A204.1 (cell line): ENCODE results near the gene PODXL.
"Not testable (repeated sequence)": the region's sequence is repeated elsewhere in the genome, so short reads cannot be mapped to it uniquely, and the experiment has no call there.

ENCODE experiments used
- FAIRE-seq: peaks from 2 replicates; lab custom pipeline; 2012; peaks lifted over from hg19 to GRCh38; lab: Jason Lieb, UNC

PODXL gene

DNA sequence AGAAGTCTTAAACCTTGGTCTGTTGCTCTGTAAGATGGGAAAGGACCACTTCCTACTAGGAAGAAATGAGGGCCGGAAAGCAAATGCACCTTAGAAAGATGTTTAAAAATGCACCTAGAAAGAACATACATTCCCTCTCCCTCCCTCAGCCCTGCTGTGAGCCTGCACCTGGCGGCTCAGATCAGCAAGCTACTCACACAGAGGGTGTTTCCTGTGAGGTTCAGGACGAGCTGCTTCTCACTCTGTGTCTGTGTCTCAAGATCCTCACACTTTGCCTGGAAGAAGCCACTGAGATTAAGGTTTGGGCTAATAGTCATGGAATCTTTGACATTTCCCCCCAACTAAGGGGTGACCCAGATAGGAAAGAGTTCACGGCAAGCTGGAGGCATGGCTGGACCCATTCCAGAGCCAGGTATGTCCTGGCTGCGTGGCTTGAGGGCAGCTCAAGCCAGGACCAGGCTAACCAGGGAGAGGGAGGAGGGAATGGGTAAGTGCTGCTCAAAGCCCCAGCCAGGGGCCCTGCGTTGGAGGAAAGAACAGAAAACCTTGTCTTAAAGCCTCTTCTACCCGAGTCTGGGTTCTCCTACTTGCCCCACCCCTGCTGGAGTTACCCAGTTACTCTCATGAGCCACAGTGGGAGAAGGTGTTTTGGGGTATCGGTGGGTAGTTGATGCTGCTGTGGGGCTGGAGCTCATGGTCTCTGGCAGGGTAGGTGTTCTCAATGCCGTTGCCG lies 47.5 kb downstream of the PODXL start:
- FAIRE-seq, result no peak

DNA sequence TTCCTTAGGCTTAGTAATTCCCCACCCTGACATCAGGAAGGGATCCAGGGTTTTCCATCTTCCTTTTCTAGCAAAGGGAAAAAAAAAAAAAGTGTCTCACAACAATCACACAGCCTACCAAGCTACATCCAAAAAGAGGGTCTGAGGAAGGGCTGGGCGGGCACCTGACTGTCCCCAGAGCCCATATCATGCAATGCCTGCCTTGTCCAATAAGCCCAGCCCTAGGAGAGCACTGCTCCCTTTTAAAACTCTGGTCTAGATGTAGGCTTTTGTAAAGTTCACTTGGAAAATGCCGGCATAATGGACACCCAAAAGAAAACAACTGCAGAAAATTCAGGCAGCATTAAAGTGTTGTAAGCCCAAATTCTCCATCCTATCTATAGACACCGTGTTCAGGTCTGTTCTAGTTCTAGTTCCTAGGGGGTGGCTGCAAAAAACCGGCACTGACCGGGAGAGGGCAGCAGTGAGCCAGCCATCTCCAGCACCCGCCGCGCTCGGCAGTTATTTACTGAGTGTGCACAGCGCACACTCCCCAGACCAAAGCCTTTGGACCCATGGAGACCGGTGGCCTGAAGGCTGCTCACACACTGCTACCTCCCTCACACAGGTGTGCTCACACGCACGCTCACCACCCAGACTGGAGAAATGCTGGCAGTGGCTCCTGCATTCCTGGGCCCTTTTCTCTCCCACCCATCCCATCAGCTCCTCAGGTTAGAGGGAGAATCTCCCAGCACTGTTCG lies 48.7 kb downstream of the PODXL start:
- FAIRE-seq, result peak; percentile 21

DNA sequence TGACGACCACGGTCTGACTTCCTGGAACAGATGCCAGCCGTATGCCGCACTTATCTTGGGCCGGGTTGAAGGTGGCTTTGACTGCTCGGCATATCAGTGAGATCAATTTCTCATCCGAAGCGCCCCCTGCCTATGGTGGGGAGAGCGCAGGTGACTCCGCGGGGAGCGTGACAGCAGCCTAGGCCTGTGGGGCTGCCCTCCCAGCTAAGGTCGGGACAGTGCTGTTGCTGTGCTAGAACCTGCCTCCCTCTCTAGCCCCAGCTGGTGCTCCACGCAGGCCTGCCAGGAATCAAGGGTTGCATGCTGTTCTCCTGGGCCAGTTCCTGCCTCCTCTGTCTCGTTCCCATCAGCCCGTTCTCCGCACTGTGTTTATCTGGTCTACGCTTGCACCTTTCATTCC lies 49.8 kb downstream of the PODXL start:
- FAIRE-seq, result no peak

DNA sequence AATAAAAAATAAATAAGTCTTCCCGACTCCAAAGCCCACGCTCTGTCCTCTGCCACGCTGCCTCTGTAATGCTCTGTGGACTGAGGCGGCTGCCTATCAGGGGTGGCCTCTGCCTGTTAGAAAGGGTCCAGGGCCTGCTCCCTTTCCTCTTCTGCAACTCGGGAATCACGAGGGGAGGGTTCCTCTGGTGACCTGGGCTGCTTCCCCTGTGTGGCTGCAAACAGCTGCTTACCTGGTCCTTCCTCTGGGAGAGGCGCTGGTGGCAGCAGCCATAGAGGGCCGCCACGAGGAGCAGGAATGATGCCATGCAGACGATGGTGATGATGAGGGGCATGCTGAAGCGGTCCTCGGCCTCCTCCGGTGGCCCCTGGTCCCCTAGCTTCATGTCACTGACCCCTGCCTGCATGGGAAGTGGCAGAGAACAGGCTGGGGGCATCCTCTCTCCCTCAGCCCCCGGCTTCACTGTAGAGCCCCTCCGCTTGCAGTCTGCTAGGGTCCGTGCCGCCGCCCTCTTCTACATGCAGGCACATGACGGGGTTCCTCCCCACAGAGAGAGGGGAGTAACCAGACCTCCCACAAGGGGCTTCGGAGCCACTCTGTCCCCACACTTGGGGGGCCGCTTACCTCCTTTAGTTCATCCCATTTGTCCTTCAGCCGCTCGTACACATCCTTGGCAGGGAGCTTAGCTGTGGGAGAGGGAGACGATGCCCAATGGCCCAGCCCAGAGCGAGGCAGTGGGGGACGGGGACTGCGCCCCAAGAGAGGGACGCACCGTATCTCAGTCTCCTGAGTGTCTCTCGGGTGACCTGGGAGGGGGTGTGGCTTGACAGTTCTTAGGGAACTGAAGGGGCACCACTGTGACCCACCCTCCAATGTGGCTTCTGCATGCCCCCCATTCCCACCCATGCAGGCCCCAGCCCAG lies 50.5 kb downstream of the PODXL start:
- no peak for FAIRE-seq

DNA sequence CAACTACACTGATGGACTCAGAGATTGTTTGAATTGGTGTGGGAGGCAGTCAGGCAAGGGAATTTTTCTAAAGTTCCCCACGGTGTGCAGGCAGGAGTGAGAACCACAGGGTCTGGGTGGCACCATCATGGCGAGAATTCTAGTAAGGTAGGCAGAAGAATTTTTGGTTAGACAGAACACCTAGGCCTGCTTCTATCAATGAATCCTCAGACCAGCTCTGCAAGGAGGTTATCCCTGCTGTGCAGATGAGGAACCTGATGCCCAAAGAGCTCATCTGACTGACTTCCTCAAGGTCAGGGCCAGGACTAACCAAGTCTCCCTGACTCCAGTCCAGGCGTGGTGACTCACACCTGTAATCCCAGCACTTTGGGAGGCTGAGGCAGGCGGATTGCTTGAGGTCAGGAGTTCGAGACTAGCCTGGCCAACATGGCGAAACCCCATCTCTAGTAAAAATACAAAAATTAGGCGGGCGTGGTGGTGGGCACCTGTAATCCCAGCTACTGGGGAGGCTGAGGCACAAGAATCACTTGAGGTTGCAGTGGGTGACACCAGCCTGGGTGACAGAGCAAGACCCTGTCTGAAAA lies 51.3 kb downstream of the PODXL start:
- FAIRE-seq, result not testable (repeated sequence)

DNA sequence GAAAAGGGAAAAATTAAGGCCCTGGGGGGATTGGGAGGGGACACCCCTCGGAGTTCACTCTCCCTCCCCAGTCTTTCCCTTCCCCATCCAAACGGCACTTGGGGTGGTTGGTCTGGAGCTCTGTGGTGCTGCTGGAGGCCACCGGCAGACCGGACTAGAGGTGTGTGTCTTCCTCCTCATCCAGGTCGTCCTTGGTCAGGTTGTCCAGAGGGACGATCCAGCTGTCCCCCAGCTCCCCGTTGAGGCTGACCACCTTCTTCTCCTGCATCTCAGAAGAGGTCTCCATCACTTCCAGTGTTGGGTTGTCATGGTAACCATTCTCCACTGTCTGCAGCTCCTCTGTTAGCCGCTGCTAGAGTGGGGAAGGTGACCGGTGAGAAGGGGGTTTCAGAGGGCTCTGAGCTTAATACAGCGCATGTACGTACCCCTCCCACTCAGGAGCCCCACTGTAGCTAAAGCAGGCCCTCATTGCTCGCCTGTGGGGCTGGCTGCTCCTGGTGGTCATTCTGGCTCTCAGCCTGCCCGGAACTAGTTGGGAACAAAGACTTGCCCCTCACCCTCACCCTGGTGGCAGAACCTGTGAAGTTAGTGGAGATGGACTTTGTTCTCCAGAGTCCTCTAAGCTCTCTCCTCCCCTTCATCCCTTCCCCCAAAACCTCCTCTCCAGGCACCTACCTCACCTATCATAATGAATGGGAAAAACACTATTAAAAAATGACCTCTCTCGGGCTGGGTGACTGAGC lies 52.1 kb downstream of the PODXL start:
- FAIRE-seq, result no peak

DNA sequence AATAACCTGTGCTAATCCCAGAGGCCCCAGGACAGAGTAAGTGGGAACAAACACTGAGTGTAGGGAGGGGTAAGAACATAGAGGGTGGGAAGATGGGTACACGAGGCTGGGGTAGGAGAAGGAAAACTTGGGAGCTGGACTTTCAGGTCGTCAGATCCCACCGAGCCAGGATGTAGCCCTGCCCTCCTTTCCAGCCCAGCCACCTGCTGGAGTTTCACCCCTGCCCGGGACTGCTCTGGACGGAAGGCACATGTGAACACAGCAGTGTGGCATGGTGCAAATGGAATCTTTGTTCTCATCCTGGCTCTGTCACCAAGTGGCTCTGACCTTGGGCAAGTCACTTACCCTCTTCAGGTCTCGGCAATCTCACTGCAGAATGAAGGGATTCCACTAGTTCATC lies 52.8 kb downstream of the PODXL start:
- FAIRE-seq, result no peak

DNA sequence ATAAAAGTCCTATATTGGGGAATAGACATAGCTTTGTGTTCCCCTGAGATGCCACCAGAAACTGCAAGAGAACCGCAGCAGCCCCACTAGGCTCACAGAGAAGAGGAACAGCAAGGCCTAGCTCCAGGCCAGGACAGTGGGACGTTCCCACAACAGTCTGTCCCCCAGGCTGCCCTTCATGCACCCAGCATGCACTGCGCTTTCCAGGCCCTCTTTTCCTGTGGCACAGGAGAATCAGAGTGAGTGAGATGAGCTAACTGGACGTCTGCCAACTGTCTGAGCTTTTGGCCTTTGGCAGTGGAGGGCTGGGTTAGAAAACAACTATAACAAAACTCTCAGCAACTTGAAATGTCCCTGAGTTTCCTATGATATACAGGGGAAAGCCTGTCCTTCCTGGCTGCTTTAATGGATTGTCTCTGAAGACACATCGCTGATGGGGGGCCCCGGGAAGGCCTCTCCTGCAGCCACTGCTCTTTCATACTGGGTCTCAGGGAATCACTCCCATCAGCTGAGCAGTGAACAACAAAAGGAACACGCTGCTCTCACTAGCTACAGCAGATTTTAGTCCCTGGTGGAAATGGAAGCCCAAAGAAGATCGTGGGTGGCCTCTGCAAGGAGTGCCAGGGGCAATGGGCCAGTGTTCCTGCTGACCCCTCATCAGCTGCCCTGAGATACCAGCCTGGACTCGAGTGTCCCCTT lies 53.5 kb downstream of the PODXL start:
- FAIRE-seq, result no peak

DNA sequence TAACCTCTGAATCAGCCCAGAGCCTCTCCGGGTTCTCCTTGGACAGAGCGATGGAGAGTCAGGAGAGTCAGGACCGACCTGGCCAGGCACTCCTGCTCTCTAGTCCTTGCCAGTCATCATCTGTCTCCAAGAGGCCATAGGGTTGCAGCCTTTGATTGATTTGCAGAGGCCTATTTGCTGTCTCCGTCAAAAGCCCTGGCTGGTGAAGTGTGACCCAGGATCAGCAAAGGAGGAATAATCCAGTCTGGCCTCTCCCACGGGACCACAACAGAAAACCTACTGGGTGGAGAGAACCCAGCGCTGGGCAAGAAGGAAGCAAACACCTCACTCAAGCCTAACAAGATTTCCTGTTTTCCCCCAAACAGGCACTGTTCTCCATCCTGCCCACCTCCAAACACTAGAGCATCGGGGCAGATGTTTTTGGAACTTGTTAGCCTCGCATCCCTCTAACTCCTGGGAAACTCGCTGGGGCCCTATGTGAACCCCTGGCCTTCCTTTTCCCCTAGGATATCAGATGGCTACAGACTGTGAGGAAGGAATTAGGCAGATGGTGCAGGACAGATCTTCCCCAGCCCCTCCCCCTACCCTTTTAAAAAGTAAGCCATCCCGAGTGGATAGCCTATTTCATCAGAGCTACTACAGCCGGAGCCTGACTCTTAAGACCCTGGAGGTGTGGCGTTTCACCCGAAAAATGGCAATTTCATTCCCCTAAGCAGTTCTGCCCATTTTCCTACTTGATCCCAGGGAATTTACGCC lies 54.3 kb downstream of the PODXL start:
- FAIRE-seq, result no peak

DNA sequence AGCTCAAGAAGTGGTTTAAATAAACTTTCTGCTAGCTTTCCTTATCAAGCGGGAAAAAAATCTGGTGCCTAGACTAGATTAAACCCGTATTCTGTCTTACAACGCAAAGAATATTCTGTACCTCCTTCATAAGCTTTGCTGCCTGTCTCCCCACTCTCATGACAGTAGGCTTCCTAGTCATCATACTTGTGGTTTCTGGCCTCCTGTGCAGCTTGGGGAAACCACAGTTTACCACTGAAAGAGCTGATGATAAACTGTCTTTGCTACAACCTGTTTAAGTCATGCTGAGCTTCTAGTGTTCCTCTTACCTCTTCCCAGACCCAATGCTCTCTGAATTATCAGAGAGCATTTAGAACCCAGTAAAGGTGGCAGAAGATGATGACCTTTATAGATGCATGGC lies 55.0 kb downstream of the PODXL start:
- no peak for FAIRE-seq

DNA sequence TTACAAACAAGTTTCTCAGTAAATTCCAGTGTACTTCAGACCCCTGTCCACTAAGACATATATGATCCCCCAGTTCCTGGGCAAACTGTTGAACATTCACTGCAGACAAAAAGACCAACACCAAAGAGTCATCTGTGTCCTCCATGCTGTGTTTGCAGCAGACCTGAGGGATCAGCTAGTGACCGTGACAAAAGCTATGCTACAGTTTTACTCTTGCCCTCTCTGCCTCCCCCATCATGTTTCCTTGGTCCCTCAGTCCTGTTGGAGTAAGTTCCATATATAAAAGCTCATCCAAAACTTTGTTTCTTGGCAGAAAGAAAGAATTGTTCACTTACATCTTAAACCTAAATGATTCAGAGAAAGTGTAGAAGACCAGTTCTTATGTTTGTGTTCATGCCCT lies 56.1 kb downstream of the PODXL start:
- FAIRE-seq, result no peak

DNA sequence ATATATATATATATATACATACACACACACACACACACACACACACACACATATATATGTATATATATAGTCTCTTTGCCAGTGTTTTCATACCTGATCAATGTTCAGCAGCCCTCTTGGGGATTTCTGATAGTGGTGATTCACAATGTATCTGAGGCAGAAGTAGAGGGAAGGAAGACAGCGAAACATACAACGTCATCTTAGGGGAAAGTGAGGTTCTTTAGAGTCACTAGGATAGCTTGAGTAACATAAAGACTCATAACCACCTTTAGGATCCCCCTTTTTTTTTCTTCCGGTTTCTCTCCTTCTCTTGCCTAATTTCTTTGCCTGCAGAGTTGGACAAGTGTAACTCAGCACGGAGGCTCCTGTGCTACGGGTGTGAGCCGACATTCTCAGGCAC lies 56.6 kb downstream of the PODXL start:
- no peak for FAIRE-seq

DNA sequence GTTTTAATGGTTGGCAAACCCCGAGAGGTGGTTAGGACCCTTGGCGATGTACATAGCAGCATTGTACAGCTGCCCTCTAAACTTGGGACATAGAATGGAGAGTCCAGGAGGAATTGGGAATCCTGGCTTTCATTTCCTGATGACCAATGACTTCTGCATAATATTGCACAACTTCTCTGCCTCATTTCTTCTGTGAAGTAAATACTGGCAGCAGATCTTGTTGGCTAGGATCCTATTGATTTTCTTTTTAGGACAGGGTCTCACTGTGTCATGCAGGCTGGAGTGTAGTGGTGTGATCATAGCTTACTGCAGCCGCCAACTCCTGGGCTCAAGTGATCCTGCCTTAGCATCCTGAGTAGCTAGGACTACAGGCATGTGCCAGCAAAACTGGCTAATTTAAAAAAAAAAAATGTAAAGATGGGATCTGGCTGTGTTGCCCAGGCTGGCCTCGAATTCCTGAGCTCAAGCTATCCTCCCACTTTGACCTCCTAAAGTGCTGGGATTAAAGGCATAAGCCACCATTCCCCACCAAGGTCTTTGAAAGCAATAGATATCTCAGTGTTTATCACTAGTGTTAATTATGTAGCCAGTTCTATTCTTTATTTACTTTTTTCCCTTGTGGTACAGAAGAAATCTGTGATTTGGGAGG lies 58.1 kb downstream of the PODXL start:
- FAIRE-seq, result no peak

DNA sequence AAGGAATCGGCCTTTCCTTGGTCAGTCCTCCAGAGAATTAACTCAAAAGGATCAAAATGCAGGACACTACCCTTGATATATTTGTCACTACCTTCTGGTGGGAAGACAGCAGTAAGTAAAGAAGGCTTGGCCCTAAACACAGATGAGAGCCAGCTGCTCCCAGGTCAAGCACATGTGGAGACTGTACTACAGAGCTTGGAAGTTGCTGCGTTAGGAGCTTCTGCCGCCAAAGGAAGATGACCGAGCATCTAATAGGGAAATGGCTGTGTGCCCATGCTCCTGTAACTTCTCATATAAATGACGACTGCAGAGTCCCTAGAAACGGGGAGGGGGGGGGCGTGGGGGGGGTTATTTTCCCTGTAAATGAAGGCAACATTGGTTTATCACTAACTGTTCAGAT lies 59.0 kb downstream of the PODXL start:
- FAIRE-seq, result no peak

DNA sequence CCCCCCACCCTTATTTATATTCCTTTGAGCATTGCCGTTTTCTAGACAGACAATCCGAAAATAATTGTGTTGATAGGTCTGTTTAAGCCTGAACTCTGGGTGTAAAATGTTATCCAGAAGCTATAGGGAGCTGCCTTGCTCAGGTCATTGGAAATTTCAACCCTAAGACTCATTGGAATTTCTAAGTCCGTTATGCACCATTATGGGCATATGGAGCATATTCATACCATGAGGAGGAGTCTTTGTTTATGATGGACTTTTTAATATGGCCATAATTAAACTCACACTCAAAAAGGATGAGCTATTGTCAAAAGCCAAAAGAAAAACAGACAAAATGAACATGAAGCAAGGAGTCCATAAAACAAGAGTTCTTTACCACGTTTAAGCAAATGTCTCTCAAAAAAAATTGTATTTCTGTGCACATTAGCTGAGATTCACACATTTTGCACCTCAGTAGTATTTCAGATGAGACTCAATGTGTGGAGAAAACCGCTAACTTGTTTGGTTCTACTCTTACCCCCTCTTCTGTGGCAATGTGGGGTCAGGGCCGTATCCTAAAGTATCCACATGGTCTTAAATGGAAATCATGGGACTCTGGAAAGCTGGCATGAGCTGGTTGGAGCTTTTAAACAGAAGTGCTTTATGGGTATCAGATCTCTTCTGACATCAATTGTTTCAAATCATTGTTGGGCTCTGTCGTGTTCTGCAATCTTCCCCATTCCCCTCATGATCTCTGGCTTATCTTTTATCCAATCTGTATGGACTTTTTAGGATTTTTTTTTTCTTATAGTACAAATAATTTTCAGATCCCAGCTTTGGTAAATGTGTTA lies 60.5 kb downstream of the PODXL start:
- FAIRE-seq, result no peak

DNA sequence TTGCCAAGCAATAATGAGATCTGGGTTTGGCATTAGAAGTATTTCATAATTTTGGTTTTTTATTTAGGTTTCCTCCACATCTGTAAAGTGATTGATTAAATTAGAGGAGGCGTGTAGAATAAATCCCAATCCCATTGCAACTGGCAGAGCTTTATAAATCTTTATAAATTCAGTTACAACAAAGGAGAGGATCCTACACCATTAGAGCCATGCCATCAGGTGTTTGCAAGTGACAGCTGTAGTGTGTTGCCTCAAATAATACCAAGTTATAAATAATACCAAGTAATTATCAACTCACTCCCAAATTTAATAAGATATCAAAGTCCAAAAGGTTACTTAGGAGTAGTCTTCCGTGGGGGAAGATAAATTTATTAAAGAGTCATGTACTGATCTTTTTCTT lies 62.2 kb downstream of the PODXL start:
- FAIRE-seq, result no peak

DNA sequence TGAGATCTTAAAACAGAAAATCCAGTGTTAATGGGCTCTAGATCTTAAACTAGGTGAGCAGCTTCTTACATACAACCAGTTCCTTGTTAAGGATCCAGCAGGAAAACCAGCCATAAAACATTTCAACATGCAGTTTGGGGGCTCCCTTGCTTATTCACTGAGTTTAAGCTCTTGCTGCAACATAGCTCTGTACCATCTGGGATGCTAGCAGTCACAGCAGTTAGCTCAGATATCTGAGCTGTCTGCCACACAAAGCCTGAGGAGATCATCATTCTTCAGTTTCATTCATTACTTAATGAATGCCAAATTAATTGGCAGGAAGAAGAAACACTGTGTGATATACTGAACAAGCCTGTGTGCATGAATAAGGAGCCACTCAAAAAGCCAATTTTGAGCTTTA lies 62.8 kb downstream of the PODXL start:
- no peak for FAIRE-seq

DNA sequence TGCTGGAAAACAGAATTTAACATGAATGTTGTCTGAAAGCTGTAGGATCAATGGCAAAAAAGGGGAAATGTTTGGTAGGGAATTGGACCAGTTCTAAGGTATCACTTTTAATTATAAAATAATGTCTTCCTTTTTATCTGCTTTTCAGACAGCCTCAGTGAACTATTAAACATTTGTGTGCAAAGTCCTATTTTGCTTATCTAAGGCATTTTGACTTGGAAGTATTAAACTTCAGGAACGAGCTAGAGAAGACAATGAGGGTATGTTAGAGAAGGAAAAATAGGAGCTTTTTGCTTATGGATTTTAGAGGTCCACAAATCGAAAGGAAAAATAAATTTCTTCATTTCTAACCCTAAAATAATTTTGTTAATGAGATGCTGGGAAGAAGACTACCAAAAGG lies 63.3 kb downstream of the PODXL start:
- FAIRE-seq, result no peak

DNA sequence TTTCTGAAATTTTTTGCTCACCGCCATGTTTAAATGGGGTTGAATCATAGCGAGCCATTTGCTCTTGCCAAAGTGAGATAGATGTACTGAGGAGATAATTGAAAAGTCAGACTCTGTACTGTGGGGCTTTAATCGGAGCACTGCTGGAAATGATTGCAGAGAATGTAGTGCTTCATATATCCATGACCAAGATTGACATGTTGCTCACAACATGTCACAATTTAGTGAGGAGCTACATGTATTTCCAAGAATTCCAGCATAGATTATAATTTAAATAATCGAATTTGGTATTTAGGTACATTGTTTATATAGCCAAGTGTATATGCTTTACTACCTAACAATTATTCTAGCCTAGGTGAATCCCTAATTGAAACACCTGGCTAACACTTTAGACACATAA lies 66.5 kb downstream of the PODXL start:
- no peak for FAIRE-seq
